SK-N-SH (cell line): ENCODE data around the gene SLC6A16. TPM values are rescaled to one million over a fixed set of nuclear protein-coding genes. Genes with fewer than 3 reads are reported as not detected.

ENCODE experiments used
- CTCF ChIA-PET: fragments of 300-600, 350-600 bp; formaldehyde crosslinking; extraction: SDS; loops from one replicate; lab custom pipeline; 2021; lab: Yijun Ruan, JAX
- POLR2A ChIA-PET: fragments of 350-600 bp; sonication (Branson Sonifier 250); formaldehyde crosslinking; extraction: SDS; loops from one replicate; lab custom pipeline; 2020; ENCODE audit warnings: antibody characterized with exemption, inconsistent platforms; lab: Yijun Ruan, JAX
- DNase-seq: peaks from one replicate; pipeline ENCODE4 v3.0.0; 2012
- H2AFZ ChIP-seq: fragments of 200-600 bp; sonication (generic); 2 replicates; pipeline ENCODE4 v1.8.1; 2016; ENCODE audit warnings: antibody characterized with exemption, mild to moderate bottlenecking, low read depth
- H3F3A ChIP-seq: fragments of 200-600 bp; sonication (generic); replicated peaks from 2 replicates; pipeline ENCODE3; 2016; ENCODE audit warnings: antibody characterized with exemption, mild to moderate bottlenecking; ENCODE audit not compliant: insufficient read depth
- H3K27ac ChIP-seq, 2 experiments: fragments of 200-500 bp in 1 of 2; fragments of 200-600 bp in 1 of 2; sonication (Bioruptor generic) in 1 of 2; sonication (generic), shearing (Covaris generic) in 1 of 2; 2 replicates each; pipeline versions ENCODE4 v1.5.1 to v1.6.1; 2014 to 2016; ENCODE audit warnings: low read depth in 2 of 2, inconsistent platforms in 1 of 2, low read length in 1 of 2, mild to moderate bottlenecking in 1 of 2, mixed read lengths in 1 of 2
- H3K27me3 ChIP-seq: fragments of 200-600 bp; sonication (generic), shearing (Covaris generic); 2 replicates; pipeline ENCODE4 v1.6.1; 2016; ENCODE audit warnings: mixed run types; ENCODE audit not compliant: insufficient read depth
- H3K36me3 ChIP-seq, 2 experiments: fragments of 200-500 bp in 1 of 2; fragments of 200-600 bp in 1 of 2; sonication (Bioruptor generic) in 1 of 2; sonication (generic) in 1 of 2; replicated peaks in 1 of 2; 2 replicates each; pipeline versions ENCODE3 to v1.5.1; 2014 to 2016; ENCODE audit warnings: low read length in 1 of 2, mild to moderate bottlenecking in 1 of 2; ENCODE audit not compliant: insufficient read depth in 2 of 2, control insufficient read depth in 1 of 2
- H3K4me1 ChIP-seq, 2 experiments: fragments of 200-500 bp in 1 of 2; fragments of 200-600 bp in 1 of 2; sonication (Bioruptor generic) in 1 of 2; sonication (generic), shearing (Covaris generic) in 1 of 2; 2 replicates each; pipeline versions ENCODE4 v1.5.1 to v1.6.1; 2014 to 2016; ENCODE audit warnings: low read depth in 1 of 2, low read length in 1 of 2, mixed run types in 1 of 2; ENCODE audit not compliant: insufficient read depth in 2 of 2, control insufficient read depth in 1 of 2
- H3K4me2 ChIP-seq: fragments of 200-600 bp; sonication (generic), shearing (Covaris generic); 2 replicates; pipeline ENCODE4 v1.6.1; 2017; ENCODE audit warnings: mixed run types
- H3K4me3 ChIP-seq, 2 experiments: fragments of 200-500 bp in 1 of 2; fragments of 200-600 bp in 1 of 2; sonication (Bioruptor generic) in 1 of 2; sonication (generic), shearing (Covaris generic) in 1 of 2; 2 replicates each; pipeline versions ENCODE4 v1.5.1 to v1.8.1; 2014 to 2016; ENCODE audit warnings: low read depth in 2 of 2, inconsistent platforms in 1 of 2, low read length in 1 of 2, mild to moderate bottlenecking in 1 of 2, mixed read lengths in 1 of 2, moderate library complexity in 1 of 2
- H3K79me2 ChIP-seq: fragments of 200-600 bp; sonication (generic); 2 replicates; pipeline ENCODE4 v1.8.1; 2017; ENCODE audit warnings: mild to moderate bottlenecking; ENCODE audit not compliant: insufficient read depth
- H3K9ac ChIP-seq: fragments of 200-600 bp; sonication (generic); 2 replicates; pipeline ENCODE4 v1.6.1; 2017; ENCODE audit warnings: mixed run types
- H3K9me2 ChIP-seq: fragments of 200-600 bp; sonication (generic); 2 replicates; pipeline ENCODE4 v1.6.1; 2017; ENCODE audit warnings: mixed run types
- H3K9me3 ChIP-seq: fragments of 200-600 bp; sonication (generic); 2 replicates; pipeline ENCODE4 v1.6.1; 2017; ENCODE audit warnings: mixed run types, mild to moderate bottlenecking, moderate library complexity
- H4K20me1 ChIP-seq: fragments of 200-600 bp; sonication (generic); 2 replicates; pipeline ENCODE4 v1.6.1; 2017; ENCODE audit warnings: mild to moderate bottlenecking, mixed run types; ENCODE audit not compliant: insufficient read depth
- EP300 ChIP-seq, 2 experiments: IDR thresholded peaks; 2 replicates each; pipeline versions ENCODE4 v1.4.0 to v1.6.1; 2012; ENCODE audit warnings: borderline replicate concordance in 1 of 2, low read depth in 1 of 2, low read length in 1 of 2
- EZH2phosphoT487 ChIP-seq: fragments of 200-600 bp; sonication (generic); IDR thresholded peaks from 2 replicates; pipeline ENCODE4 v1.6.1; 2017; ENCODE audit warnings: low read depth, mixed run types, mild to moderate bottlenecking, antibody characterized with exemption, moderate library complexity, borderline replicate concordance
- FOSL2 ChIP-seq: IDR thresholded peaks from 2 replicates; pipeline ENCODE4 v1.4.0; 2012; ENCODE audit warnings: low read depth, mild to moderate bottlenecking, moderate library complexity, borderline replicate concordance
- FOXJ3 ChIP-seq: sonication (generic); formaldehyde crosslinking; IDR thresholded peaks from 2 replicates; pipeline ENCODE4 v1.5.1; 2020; ENCODE audit warnings: mild to moderate bottlenecking, missing genetic modification reagents
- GATA2 ChIP-seq: sonication (generic); formaldehyde crosslinking; IDR thresholded peaks from 2 replicates; pipeline ENCODE4 v1.5.0; 2020; ENCODE audit warnings: mild to moderate bottlenecking, missing genetic modification reagents
- MAX ChIP-seq: IDR thresholded peaks from 2 replicates; pipeline ENCODE4 v1.4.0; 2012; ENCODE audit warnings: low read depth
- MXI1 ChIP-seq: IDR thresholded peaks from 2 replicates; pipeline ENCODE4 v1.6.1; 2012; ENCODE audit warnings: mild to moderate bottlenecking, low read depth, low read length, improper control_type of control experiment
- NFIC ChIP-seq: IDR thresholded peaks from 2 replicates; pipeline ENCODE4 v1.4.0; 2012; ENCODE audit warnings: borderline replicate concordance
- NRF1 ChIP-seq: IDR thresholded peaks from 2 replicates; pipeline ENCODE4 v1.6.1; 2012; ENCODE audit warnings: low read depth, mild to moderate bottlenecking, low read length
- PBX3 ChIP-seq: IDR thresholded peaks from 2 replicates; pipeline ENCODE4; 2012
- RAD21 ChIP-seq: IDR thresholded peaks from 2 replicates; pipeline ENCODE4 v1.6.1; 2012; ENCODE audit warnings: mild to moderate bottlenecking, low read length
- RCOR1 ChIP-seq: fragments of 150-350 bp; IDR thresholded peaks from 2 replicates; pipeline ENCODE4 v1.6.1; 2017; ENCODE audit warnings: antibody characterized with exemption, low read length
- RFX5 ChIP-seq: IDR thresholded peaks from 2 replicates; pipeline ENCODE4 v1.6.1; 2012; ENCODE audit warnings: mild to moderate bottlenecking, improper control_type of control experiment, low read length
- TAF1 ChIP-seq: IDR thresholded peaks from 2 replicates; pipeline ENCODE4 v1.6.1; 2012; ENCODE audit warnings: low read depth, mild to moderate bottlenecking, low read length, moderate library complexity, borderline replicate concordance
- USF2 ChIP-seq: fragments of 150-350 bp; IDR thresholded peaks from 2 replicates; pipeline ENCODE4 v1.6.1; 2017; ENCODE audit warnings: antibody characterized with exemption, low read length, low read depth, borderline replicate concordance
- YY1 ChIP-seq: IDR thresholded peaks from 2 replicates; pipeline ENCODE4 v1.4.0; 2012; ENCODE audit warnings: low read depth, mild to moderate bottlenecking
- ZBTB33 ChIP-seq: IDR thresholded peaks from 2 replicates; pipeline ENCODE4 v1.4.0; 2012; ENCODE audit warnings: low read depth, borderline replicate concordance
- WGBS: methylation state at CpG from one replicate; pipeline ENCODE4 v1.1.6; 2017; ENCODE audit warnings: low lambda C conversion rate; 5-methylcytosine and 5-hydroxymethylcytosine counted together
- polyA plus RNA-seq, 3 experiments: library from polyadenylated mRNA; depleted of rRNA; stranded (reverse); fragments of >200 nt; gene quantifications; 2 replicates each; pipeline ENCODE4 v1.2.3, GENCODE V29; 2012

SLC6A16 gene
- polyA plus RNA-seq, 1 of the 3 experiments (the other 2 are of a cell fraction), result 0.33 TPM

GRCh38 chr19:49271080-49271753 lies 53.8 kb downstream of the SLC6A16 start:
- Histone ChIP-seq H3K9me3 (no peaks in the 10 kb centered on the region), H3K9ac (no peak overlapping the region), H3K9me2 (no peaks in the 10 kb centered on the region), H2AFZ (peak overlapping the region; percentile 60; the same call in 1 of the 2 replicates), H3K27me3 (peaks cover 17% of the 10 kb centered on the region; the same call in 1 of the 2 replicates), H3K27ac (no peak overlapping the region), H3K36me3 (no peaks in the 10 kb centered on the region), H4K20me1 (no peaks in the 10 kb centered on the region), H3K4me2 (no peak overlapping the region), H3K4me3 (no peak overlapping the region), H3K4me1 (no peaks in the 10 kb centered on the region), H3F3A (peaks cover 8% of the 10 kb centered on the region), H3K79me2 (no peaks in the 10 kb centered on the region)
- ChIA-PET POLR2A (no interaction called here), CTCF (no interaction called here)
- WGBS, result 8% methylated on average over 3 of the region's 4 CpGs
- TF ChIP-seq NRF1 (no peak), USF2 (no peak), MXI1 (no peak), ZBTB33 (no peak), GATA2 (CRISPR knock-in tag) (no peak), RCOR1 (no peak), FOXJ3 (CRISPR knock-in tag) (no peak), EZH2phosphoT487 (no peak), FOSL2 (no peak), TAF1 (no peak), RFX5 (no peak), RAD21 (no peak), NFIC (no peak), EP300 (IDR thresholded peaks at IDR 0.05; ENCODE audit: borderline replicate concordance in 1 of 2, low read depth in 1 of 2, low read length in 1 of 2) (no peak), PBX3 (no peak), YY1 (no peak), MAX (no peak)
- DNase-seq, result no peak
